Fibroblast of mammary gland (primary cell): ENCODE data around the gene CXCL14.

ENCODE experiments used
- DNase-seq: peaks from one replicate; pipeline ENCODE4 v3.0.0-alpha.2; 2010; ENCODE audit warnings: low read depth
- H3K4me3 ChIP-seq: 2 replicates; pipeline ENCODE4 v1.5.1; 2011; ENCODE audit warnings: low read depth, mild to moderate bottlenecking, low read length, moderate library complexity; ENCODE audit not compliant: control insufficient read depth
- TF ChIP-seq, protein P1 (sequence below): conservative IDR thresholded peaks from 2 replicates; pipeline ENCODE4 v1.5.1; 2011; ENCODE audit warnings: low read depth, low read length, inconsistent platforms; ENCODE audit not compliant: control insufficient read depth, insufficient read depth

CXCL14 gene, protein sequence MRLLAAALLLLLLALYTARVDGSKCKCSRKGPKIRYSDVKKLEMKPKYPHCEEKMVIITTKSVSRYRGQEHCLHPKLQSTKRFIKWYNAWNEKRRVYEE

DNA sequence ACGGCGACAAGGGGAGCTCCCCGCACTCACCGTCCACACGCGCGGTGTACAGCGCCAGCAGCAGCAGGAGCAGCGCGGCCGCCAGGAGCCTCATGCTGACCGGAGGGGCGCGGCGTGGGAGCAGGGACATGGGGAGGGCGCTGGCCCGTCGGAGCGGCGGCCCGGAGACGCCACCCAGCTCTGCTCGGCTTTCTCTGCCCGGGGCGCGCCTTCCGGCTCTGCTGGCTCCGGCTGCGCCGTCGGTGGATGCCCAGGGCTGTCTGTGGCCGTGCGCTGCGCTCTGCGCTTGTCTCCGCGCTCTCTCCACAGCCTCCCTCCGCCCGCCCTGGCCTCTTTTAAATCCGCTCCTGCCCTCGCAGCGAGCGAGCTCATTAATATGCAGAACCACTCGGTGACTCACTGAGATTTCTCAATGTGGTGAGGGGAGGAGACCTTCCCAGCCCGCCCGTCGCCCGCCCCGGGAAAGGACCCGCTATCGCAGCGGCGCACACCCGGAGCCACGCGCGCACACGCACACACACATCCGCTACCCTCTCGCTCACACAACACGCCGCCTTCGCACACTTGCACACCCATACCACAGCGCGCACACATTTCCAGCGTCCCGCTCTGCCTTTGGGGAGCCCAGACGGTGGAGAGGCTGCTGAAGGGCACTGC lies at the start of gene CXCL14:
CXCL14 (minus strand) TSS at position 307 of the 657 bp plus-strand sequence; CDS start at position 94, 213 bp downstream.
- peak; percentile 71 for DNase-seq
- no peak within 1 kb of the TSS for H3K4me3 ChIP-seq
- TF ChIP-seq, protein P1, sequence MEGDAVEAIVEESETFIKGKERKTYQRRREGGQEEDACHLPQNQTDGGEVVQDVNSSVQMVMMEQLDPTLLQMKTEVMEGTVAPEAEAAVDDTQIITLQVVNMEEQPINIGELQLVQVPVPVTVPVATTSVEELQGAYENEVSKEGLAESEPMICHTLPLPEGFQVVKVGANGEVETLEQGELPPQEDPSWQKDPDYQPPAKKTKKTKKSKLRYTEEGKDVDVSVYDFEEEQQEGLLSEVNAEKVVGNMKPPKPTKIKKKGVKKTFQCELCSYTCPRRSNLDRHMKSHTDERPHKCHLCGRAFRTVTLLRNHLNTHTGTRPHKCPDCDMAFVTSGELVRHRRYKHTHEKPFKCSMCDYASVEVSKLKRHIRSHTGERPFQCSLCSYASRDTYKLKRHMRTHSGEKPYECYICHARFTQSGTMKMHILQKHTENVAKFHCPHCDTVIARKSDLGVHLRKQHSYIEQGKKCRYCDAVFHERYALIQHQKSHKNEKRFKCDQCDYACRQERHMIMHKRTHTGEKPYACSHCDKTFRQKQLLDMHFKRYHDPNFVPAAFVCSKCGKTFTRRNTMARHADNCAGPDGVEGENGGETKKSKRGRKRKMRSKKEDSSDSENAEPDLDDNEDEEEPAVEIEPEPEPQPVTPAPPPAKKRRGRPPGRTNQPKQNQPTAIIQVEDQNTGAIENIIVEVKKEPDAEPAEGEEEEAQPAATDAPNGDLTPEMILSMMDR: no peak

DNA sequence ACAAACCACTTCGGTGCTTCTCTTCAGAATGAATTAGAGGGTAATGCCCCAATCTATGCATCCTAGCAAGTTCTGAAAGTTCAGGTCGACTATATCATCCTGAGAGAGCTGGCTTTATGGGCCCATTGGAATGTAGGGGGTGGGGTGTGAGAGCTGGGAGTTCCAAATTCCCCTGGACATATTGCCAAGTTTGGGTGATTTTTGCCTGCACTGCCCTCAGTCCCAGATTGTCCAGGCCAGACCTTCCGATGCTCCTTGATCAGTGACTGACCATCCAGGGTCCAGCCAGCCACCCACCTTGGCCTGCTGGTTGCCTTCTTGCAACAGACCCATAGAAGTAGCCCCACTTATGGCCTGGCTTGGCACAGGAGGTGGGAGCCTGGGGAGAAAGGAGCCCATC lies 47.8 kb upstream of the CXCL14 start:
- DNase-seq: no peak
- TF ChIP-seq, protein P1: no peak
- H3K4me3 ChIP-seq: no peak overlapping the region

DNA sequence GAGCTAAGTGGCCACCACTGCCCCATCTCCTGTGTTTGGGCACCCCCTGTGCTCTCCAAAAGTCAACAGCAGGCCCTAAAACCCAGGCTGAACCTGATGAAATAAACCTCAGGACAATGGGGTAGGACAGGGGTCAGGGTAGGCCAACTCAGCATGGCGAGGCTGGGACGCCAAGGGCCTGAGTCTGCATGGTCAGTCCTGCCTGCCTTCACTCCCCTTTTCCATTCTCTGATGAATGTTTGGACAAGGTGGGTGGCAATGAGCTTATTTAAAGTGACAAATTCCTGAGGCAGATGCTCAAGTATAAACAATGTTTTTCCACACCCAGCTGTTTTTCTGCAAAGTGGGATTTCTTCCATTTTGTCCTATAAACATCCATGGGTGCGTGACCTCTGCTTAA lies 47.2 kb upstream of the CXCL14 start:
- DNase-seq: no peak
- TF ChIP-seq, protein P1: no peak
- no peak overlapping the region for H3K4me3 ChIP-seq

DNA sequence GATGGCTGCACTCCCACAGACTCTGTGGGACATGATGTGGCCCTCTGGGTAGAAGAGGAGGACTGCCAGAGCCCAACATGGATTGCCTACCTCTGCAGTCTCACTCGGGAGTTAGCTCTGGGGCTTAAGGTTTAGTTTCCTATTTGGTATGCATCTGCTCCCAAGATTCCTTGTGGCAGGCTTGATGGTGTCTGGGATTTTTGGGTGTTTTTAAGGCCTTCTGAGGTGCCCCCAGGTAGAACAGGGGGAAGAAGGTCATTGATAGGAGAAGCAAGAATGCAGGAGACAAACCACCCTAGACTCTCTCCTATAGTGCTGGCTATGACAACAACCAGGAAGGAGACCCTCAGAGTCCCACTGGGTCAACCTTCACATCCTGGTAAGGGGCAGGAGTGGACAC lies 46.7 kb upstream of the CXCL14 start:
- no peak overlapping the region for H3K4me3 ChIP-seq
- no peak for DNase-seq
- TF ChIP-seq, protein P1: no peak

DNA sequence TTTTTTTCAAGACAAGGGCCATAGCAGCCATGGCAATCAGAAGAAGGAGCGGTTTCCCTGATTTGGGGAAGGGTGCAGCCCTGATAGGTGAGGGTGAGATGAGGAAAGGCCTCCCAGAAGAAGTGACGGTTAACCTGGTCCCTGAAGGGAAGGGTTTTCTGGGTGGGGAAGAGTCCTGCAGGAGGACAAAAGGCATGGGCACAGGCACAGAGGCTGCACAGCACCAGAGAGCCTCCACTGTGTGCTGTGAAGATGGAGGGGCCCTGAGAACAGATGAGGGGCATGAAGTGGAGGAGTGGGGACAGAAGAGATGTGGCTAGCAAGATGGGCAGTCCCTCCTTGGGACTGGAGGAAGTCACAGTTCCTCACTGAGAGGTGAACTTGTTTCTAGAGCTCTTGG lies 46.3 kb upstream of the CXCL14 start:
- TF ChIP-seq, protein P1: no peak
- H3K4me3 ChIP-seq: no peak overlapping the region
- no peak for DNase-seq

DNA sequence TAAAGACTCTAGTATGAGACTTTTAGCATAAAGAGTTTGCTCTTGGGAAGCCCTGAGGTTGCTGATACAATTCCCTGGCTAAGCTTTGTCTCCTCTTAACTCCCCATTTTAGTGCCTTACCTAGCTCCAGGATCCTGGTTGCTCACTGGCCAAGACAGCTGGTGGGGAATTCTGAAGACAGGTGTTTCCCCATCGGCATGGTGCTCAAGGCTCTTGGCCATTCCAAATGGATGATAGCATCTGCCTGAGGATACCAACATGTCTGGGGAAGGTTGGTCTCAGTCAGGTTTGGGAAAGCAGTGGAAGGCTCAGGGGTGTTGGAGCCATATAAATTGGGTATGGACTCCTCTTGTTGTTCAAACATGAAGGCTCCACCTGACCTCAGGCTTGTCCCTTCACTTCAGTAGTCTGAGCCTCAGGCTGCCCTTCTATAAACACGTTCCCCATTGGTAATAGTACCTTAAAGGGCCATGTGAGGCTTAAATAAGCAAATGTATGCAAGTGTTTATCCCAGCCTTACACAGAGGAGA lies 44.5 kb upstream of the CXCL14 start:
- no peak overlapping the region for H3K4me3 ChIP-seq
- no peak for DNase-seq
- TF ChIP-seq, protein P1: no peak
